ENCODE data around the gene LRRC18.
A peak's percentile ranks its signal among the peaks of the same experiment; 100 is the strongest.

LRRC18 gene

GRCh38 chr10:48939790-48940325 is at the start of gene LRRC18:
Gene LRRC18, minus strand, starts transcription at chr10:48939840. Its CDS starts 25,685 bp downstream, at chr10:48914155.
- DNase-seq: no peak

GRCh38 chr10:48985621-48986158 is 46.0 kb upstream of the LRRC18 start:
- DNase-seq: no peak

GRCh38 chr10:48983648-48984351 is 44.2 kb upstream of the LRRC18 start:
- DNase-seq: no peak

DNA sequence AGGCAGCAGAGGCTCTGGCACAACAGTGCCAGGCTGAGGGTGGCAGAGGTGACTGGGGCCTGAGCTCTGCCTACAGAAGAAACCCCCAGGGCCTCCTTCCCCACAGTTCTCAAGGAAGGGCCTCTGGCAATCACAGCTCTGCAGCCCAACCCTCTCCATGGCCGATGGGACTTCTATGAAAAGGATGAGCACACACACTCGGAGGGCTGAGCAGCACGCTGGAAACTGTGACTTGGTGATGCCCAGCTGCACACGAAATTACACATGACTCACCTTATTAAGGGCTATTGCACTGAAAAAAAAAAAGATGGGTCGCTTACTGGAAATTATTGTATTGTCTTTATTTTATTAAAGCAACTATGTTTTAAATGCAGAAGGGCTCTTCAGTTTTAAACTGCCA is 42.9 kb upstream of the LRRC18 start:
- DNase-seq: no peak

GRCh38 chr10:48981310-48981907 is 41.8 kb upstream of the LRRC18 start:
- peak; percentile 12 for DNase-seq

DNA sequence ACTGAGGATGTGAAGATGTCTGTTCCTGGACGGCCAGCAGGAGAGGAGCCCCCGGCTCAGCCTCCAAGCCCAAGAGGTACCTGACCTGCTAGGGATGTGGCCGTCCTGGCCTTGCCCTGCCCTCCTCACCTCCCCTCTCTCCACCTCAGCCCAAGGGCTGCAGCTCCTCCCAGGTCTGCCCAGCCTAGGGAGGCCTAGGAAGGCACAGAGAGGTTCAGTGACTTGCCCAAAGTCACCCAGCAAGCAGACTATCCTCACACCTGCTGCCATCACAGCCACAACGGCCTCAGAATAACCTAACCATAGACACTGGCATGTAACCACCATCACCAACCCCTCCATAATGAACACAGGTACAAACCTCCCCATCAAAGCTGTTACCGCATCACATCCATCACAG is 38.7 kb upstream of the LRRC18 start:
- DNase-seq: no peak

- DNase-seq: no peak
Observed at GRCh38 chr10:48976196-48976595, 36.6 kb upstream of the LRRC18 start.

DNA sequence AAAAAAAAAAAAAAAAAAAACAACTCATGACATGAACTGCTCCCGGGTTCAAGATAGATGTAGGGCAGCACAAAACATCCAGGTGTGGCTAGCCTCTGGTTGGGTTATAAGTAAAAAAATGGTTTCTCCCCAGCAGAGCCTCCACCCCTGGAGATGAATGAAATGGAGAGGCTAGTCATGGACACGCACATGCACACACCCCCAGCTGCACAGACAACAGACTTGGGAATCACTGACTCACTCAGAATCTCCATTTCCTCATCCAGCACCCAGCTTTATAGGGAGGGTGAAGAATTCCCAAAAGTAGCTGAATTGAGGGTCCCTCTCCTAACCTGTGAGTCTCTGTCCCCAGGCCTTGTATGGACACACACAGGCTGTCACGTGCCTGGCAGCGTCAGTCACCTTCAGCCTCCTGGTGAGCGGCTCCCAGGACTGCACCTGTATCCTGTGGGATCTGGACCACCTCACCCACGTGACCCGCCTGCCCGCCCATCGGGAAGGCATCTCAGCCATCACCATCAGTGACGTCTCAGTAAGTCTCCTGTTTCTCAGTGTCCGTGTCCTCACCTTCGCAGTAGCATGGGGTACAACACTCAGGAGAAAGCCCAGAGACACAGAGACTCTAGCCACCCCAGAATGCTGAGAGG is 35.0 kb upstream of the LRRC18 start:
- no peak for DNase-seq

- DNase-seq: no peak
Observed at GRCh38 chr10:48973065-48973464, 33.4 kb upstream of the LRRC18 start.

- DNase-seq: no peak
Observed at GRCh38 chr10:48970654-48971053, 31.0 kb upstream of the LRRC18 start.

- DNase-seq: no peak
Observed at GRCh38 chr10:48970046-48970445, 30.4 kb upstream of the LRRC18 start.

GRCh38 chr10:48968036-48968435 is 28.4 kb upstream of the LRRC18 start:
- DNase-seq: no peak

- no peak for DNase-seq
Observed at GRCh38 chr10:48965460-48965859, 25.8 kb upstream of the LRRC18 start.

DNA sequence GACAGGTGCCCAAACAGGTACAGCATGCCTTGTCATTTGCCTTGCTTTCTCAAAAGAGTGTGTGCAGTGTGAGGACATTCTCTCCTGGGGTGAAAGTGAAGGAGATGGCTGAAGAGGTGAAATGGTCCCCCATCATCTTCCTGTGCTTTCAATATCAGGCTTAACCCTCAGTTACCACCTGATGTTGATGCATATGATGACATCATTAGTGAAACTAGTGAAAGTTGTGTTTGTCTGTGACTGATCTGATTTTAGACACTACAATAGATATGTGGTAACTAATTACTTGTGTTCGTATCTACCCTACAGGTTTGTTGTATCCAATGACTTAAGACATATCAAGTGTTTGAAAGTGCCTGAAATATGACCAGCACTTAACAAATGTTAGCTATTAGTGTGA is 24.4 kb upstream of the LRRC18 start:
- DNase-seq: no peak

- no peak for DNase-seq
Observed at GRCh38 chr10:48958598-48959190, 19.1 kb upstream of the LRRC18 start.

GRCh38 chr10:48957361-48958151 is 17.9 kb upstream of the LRRC18 start:
- no peak for DNase-seq

DNA sequence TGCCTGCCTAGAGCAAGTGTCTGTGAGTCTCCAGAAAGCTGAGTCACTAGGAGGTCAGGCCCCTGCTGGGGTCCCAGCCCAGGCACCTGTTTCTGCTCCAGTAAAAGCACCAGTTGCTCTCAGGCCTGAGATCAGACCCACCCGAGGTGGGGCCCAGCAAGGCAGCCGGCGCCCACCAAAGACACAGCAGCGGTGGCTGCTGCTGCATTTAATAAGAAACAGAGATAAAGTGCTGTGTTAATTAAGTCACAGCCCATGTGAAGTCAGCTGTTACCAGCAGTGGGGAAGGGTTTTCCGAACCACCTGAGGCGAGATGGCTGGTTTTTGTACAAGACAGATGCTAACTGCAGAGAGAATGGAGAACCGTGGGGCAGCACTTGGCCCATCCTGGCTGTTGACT is 12.1 kb upstream of the LRRC18 start:
- no peak for DNase-seq

GRCh38 chr10:48948470-48949037 is 8.9 kb upstream of the LRRC18 start:
- DNase-seq: no peak

- DNase-seq: no peak
Observed at GRCh38 chr10:48947690-48948469, 8.2 kb upstream of the LRRC18 start.

DNA sequence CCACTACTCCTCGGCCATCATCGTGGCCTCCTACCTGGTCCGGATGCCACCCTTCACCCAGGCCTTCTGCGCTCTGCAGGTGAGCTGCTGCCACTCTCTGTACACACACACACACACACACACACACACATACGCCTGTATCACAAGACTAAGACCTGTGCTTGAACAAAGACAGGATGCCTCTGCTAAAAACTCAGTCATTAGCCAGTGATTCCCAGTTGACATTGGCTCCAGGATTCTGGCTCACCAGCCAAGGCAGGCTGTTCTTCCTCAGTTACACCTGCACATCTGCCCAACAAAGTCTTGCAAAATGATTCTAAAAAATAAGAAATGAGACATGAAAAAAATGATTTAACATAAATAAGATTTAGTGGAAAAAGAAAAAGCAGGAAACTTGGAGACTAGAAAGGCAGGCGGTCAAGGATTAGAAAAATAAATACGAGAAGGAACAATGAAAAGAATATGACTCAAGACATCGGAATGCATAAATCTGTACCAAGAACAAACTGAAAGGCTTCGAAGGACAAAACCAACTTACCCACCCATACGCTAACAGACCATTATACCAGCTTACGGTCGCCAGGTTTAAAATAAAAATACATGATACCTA is 7.4 kb upstream of the LRRC18 start:
- no peak for DNase-seq

- DNase-seq: no peak
Observed at GRCh38 chr10:48946332-48946731, 6.7 kb upstream of the LRRC18 start.
